ENCODE data around the gene IER3.
"Not testable (repeated sequence)": the region's sequence is repeated elsewhere in the genome, so short reads cannot be mapped to it uniquely, and the experiment has no call there.

DNA sequence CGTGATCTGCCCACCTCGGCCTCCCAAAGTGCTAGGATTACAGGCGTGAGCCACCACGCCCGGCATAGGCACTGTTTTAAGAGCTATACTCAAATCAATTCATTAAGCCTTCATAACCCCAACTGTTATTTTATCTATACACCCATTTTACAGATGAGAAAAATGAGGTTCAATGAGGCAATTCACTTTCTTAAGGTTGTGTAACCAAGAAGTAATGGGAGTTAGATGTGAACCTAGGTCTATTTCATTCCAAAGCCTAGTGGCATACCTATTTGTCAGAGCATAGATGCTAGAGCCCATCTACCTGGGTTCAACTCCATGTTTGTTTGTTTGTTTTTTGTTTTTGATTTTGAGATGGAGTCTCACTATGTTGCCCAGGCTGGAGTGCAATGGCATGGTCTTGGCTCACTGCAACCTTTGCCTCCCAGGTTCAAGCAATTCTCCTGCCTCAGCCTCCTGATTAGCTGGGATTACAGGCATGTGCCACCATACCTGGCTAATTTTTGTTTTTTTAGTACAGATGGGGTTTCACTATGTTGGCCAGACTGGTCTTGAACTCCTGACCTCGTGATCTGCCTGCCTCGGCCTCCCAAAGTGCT is 12.2 kb upstream of the IER3 start:
- TF ChIP-seq FEZF1 (tag by site-specific recombination; IDR thresholded peaks at IDR 0.05); ZNF558 (tag by site-specific recombination; IDR thresholded peaks at IDR 0.05); ZFP37 (tag by site-specific recombination; IDR thresholded peaks at IDR 0.05); ZNF138 (tag by site-specific recombination; IDR thresholded peaks at IDR 0.05; ENCODE audit: borderline replicate concordance); ZNF521 (tag by site-specific recombination; IDR thresholded peaks at IDR 0.05); ZNF140 (tag by site-specific recombination; IDR thresholded peaks at IDR 0.05); PRDM1 (tag by site-specific recombination; IDR thresholded peaks at IDR 0.05); ZBTB1 (tag by site-specific recombination; IDR thresholded peaks at IDR 0.05): not testable (repeated sequence)
- TF ChIP-seq, protein P1, sequence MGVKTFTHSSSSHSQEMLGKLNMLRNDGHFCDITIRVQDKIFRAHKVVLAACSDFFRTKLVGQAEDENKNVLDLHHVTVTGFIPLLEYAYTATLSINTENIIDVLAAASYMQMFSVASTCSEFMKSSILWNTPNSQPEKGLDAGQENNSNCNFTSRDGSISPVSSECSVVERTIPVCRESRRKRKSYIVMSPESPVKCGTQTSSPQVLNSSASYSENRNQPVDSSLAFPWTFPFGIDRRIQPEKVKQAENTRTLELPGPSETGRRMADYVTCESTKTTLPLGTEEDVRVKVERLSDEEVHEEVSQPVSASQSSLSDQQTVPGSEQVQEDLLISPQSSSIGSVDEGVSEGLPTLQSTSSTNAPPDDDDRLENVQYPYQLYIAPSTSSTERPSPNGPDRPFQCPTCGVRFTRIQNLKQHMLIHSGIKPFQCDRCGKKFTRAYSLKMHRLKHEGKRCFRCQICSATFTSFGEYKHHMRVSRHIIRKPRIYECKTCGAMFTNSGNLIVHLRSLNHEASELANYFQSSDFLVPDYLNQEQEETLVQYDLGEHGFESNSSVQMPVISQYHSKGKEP (tag by site-specific recombination; IDR thresholded peaks at IDR 0.05) = not testable (repeated sequence)
- TF ChIP-seq, protein P2, sequence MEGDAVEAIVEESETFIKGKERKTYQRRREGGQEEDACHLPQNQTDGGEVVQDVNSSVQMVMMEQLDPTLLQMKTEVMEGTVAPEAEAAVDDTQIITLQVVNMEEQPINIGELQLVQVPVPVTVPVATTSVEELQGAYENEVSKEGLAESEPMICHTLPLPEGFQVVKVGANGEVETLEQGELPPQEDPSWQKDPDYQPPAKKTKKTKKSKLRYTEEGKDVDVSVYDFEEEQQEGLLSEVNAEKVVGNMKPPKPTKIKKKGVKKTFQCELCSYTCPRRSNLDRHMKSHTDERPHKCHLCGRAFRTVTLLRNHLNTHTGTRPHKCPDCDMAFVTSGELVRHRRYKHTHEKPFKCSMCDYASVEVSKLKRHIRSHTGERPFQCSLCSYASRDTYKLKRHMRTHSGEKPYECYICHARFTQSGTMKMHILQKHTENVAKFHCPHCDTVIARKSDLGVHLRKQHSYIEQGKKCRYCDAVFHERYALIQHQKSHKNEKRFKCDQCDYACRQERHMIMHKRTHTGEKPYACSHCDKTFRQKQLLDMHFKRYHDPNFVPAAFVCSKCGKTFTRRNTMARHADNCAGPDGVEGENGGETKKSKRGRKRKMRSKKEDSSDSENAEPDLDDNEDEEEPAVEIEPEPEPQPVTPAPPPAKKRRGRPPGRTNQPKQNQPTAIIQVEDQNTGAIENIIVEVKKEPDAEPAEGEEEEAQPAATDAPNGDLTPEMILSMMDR (tag by site-specific recombination; IDR thresholded peaks at IDR 0.05) = not testable (repeated sequence)
- TF ChIP-seq, protein P3, sequence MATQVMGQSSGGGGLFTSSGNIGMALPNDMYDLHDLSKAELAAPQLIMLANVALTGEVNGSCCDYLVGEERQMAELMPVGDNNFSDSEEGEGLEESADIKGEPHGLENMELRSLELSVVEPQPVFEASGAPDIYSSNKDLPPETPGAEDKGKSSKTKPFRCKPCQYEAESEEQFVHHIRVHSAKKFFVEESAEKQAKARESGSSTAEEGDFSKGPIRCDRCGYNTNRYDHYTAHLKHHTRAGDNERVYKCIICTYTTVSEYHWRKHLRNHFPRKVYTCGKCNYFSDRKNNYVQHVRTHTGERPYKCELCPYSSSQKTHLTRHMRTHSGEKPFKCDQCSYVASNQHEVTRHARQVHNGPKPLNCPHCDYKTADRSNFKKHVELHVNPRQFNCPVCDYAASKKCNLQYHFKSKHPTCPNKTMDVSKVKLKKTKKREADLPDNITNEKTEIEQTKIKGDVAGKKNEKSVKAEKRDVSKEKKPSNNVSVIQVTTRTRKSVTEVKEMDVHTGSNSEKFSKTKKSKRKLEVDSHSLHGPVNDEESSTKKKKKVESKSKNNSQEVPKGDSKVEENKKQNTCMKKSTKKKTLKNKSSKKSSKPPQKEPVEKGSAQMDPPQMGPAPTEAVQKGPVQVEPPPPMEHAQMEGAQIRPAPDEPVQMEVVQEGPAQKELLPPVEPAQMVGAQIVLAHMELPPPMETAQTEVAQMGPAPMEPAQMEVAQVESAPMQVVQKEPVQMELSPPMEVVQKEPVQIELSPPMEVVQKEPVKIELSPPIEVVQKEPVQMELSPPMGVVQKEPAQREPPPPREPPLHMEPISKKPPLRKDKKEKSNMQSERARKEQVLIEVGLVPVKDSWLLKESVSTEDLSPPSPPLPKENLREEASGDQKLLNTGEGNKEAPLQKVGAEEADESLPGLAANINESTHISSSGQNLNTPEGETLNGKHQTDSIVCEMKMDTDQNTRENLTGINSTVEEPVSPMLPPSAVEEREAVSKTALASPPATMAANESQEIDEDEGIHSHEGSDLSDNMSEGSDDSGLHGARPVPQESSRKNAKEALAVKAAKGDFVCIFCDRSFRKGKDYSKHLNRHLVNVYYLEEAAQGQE (tag by site-specific recombination; IDR thresholded peaks at IDR 0.05) = not testable (repeated sequence)
- TF ChIP-seq, protein P4, sequence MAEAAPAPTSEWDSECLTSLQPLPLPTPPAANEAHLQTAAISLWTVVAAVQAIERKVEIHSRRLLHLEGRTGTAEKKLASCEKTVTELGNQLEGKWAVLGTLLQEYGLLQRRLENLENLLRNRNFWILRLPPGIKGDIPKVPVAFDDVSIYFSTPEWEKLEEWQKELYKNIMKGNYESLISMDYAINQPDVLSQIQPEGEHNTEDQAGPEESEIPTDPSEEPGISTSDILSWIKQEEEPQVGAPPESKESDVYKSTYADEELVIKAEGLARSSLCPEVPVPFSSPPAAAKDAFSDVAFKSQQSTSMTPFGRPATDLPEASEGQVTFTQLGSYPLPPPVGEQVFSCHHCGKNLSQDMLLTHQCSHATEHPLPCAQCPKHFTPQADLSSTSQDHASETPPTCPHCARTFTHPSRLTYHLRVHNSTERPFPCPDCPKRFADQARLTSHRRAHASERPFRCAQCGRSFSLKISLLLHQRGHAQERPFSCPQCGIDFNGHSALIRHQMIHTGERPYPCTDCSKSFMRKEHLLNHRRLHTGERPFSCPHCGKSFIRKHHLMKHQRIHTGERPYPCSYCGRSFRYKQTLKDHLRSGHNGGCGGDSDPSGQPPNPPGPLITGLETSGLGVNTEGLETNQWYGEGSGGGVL (tag by site-specific recombination; IDR thresholded peaks at IDR 0.05) = not testable (repeated sequence)
